KMS-11 (cell line): ENCODE results near the gene LPAR2.

Experiments used
- H2AFZ ChIP-seq: fragments of 200-600 bp; sonication (generic); 2 replicates; pipeline ENCODE4 v1.6.1; 2016; ENCODE audit warnings: antibody characterized with exemption, mixed run types, low read depth
- H3K27ac ChIP-seq: fragments of 200-600 bp; sonication (generic); 2 replicates; pipeline ENCODE4 v1.6.1; 2016; ENCODE audit warnings: mild to moderate bottlenecking, mixed run types
- H3K27me3 ChIP-seq: fragments of 200-600 bp; sonication (generic); 2 replicates; pipeline ENCODE4 v1.6.1; 2017; ENCODE audit warnings: mild to moderate bottlenecking, low read depth, mixed run types, moderate library complexity; ENCODE audit not compliant: insufficient read depth
- H3K36me3 ChIP-seq: fragments of 200-600 bp; sonication (generic); 2 replicates; pipeline ENCODE4 v1.6.1; 2017; ENCODE audit warnings: mild to moderate bottlenecking, mixed run types; ENCODE audit not compliant: insufficient read depth
- H3K4me1 ChIP-seq: fragments of 200-600 bp; sonication (generic); 2 replicates; pipeline ENCODE4 v1.6.1; 2016; ENCODE audit warnings: mild to moderate bottlenecking, low read depth, mixed run types; ENCODE audit not compliant: poor library complexity, severe bottlenecking
- H3K4me2 ChIP-seq: fragments of 200-600 bp; sonication (generic); 2 replicates; pipeline ENCODE4 v1.7.0; 2016; ENCODE audit warnings: mild to moderate bottlenecking, mixed run types
- H3K4me3 ChIP-seq: fragments of 200-600 bp; sonication (generic); IDR thresholded peaks from 2 replicates; pipeline ENCODE4 v1.6.1; 2017; ENCODE audit warnings: low read depth, low read length, mixed read lengths; ENCODE audit not compliant: insufficient read depth
- H3K79me2 ChIP-seq: fragments of 200-600 bp; sonication (generic); 2 replicates; pipeline ENCODE4 v1.6.1; 2016; ENCODE audit warnings: low read depth, mixed run types; ENCODE audit not compliant: insufficient read depth
- H3K9ac ChIP-seq: fragments of 200-600 bp; sonication (generic); 2 replicates; pipeline ENCODE4 v1.6.1; 2016; ENCODE audit warnings: mild to moderate bottlenecking, mixed run types
- H4K20me1 ChIP-seq: fragments of 200-600 bp; sonication (generic); 2 replicates; pipeline ENCODE4 v1.6.1; 2016; ENCODE audit warnings: mild to moderate bottlenecking, mixed run types; ENCODE audit not compliant: insufficient read depth
- TF ChIP-seq, protein P1 (sequence below): fragments of 200-600 bp; sonication (generic); conservative IDR thresholded peaks from 2 replicates; pipeline ENCODE4 v1.6.1; 2017; ENCODE audit warnings: low read depth, mild to moderate bottlenecking, antibody characterized with exemption, low read length, moderate library complexity, mixed read lengths

The LPAR2 gene

GRCh38 chr19:19619849-19620210 lies 8.2 kb downstream of the LPAR2 start:
- Histone ChIP-seq H3K79me2 (no peaks in the 10 kb centered on the region), H2AFZ (no peak overlapping the region), H3K9ac (no peak overlapping the region), H3K4me1 (no peaks in the 10 kb centered on the region), H3K27ac (no peak overlapping the region), H3K36me3 (no peaks in the 10 kb centered on the region), H4K20me1 (no peaks in the 10 kb centered on the region), H3K27me3 (no peaks in the 10 kb centered on the region), H3K4me2 (no peak overlapping the region), H3K4me3 (no peak overlapping the region)
- TF ChIP-seq, protein P1, sequence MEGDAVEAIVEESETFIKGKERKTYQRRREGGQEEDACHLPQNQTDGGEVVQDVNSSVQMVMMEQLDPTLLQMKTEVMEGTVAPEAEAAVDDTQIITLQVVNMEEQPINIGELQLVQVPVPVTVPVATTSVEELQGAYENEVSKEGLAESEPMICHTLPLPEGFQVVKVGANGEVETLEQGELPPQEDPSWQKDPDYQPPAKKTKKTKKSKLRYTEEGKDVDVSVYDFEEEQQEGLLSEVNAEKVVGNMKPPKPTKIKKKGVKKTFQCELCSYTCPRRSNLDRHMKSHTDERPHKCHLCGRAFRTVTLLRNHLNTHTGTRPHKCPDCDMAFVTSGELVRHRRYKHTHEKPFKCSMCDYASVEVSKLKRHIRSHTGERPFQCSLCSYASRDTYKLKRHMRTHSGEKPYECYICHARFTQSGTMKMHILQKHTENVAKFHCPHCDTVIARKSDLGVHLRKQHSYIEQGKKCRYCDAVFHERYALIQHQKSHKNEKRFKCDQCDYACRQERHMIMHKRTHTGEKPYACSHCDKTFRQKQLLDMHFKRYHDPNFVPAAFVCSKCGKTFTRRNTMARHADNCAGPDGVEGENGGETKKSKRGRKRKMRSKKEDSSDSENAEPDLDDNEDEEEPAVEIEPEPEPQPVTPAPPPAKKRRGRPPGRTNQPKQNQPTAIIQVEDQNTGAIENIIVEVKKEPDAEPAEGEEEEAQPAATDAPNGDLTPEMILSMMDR = no peak

DNA sequence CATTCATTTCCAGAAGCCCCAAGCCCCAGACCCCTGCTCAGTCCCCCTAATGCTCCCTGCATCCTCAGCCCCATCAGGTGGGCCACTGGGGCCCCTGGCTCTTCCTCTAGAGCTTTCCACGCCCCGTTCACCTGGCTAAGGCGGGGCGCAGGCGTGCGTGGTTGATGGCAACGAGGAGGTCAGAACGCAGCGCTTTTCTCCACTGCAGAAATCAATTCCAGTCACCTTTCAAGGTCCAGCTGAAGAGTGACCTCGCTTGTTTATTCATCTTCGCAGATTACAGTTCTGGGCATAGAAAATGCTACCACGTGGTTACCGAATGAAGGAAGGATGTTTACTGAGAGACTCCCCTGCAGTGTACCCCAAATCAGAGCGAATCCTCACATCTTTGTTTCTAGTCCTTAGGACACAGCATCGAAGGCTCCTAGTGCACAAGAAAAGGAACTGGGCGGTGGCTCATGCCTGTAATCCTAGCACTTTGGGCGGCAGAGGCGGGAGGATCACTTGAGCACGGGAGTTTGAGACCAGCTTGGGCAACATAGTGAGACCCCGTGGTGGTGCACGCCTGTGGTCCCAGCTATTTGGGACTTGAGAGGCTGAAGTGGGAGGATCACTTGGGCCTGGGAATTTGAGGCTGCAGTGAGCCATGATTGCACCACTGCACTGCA lies 8.7 kb downstream of the LPAR2 start:
- TF ChIP-seq, protein P1 = no peak
- no peak overlapping the region for H2AFZ ChIP-seq
- H3K9ac ChIP-seq = no peak overlapping the region

GRCh38 chr19:19618219-19619051 lies 9.6 kb downstream of the LPAR2 start, which contains the start of gene PBX4:
Gene PBX4, minus strand, starts transcription at chr19:19618687. Its CDS starts 58 bp downstream, at chr19:19618629.
- H3K4me2 ChIP-seq = no peak within 1 kb of the TSS
- H2AFZ ChIP-seq = no peak within 1 kb of the TSS; the same call in 1 of the 2 replicates
- no peaks in the 10 kb centered on the region for H3K79me2 ChIP-seq
- H3K9ac ChIP-seq = no peak within 1 kb of the TSS
- no peaks in the 10 kb centered on the region for H3K36me3 ChIP-seq
- no peaks in the 10 kb centered on the region for H3K27me3 ChIP-seq
- no peak within 1 kb of the TSS for H3K27ac ChIP-seq
- no peak within 1 kb of the TSS for H3K4me3 ChIP-seq
- H3K4me1 ChIP-seq = no peaks in the 10 kb centered on the region
- H4K20me1 ChIP-seq = no peaks in the 10 kb centered on the region
- TF ChIP-seq, protein P1 = no peak

More for the DNA sequence above, 8.7 kb downstream of the LPAR2 start:
- no peaks in the 10 kb centered on the region for H4K20me1 ChIP-seq
- H3K27me3 ChIP-seq = no peaks in the 10 kb centered on the region
- no peaks in the 10 kb centered on the region for H3K79me2 ChIP-seq
- H3K4me1 ChIP-seq = no peaks in the 10 kb centered on the region
- H3K27ac ChIP-seq = no peak overlapping the region
- H3K4me2 ChIP-seq = no peak overlapping the region
- no peak overlapping the region for H3K4me3 ChIP-seq
- no peaks in the 10 kb centered on the region for H3K36me3 ChIP-seq

GRCh38 chr19:19615086-19615485 lies 12.9 kb downstream of the LPAR2 start:
- Histone ChIP-seq H3K4me1 (no peaks in the 10 kb centered on the region), H4K20me1 (no peaks in the 10 kb centered on the region), H3K27ac (no peak overlapping the region), H3K27me3 (no peaks in the 10 kb centered on the region), H3K36me3 (no peaks in the 10 kb centered on the region), H3K79me2 (no peaks in the 10 kb centered on the region), H3K4me3 (no peak overlapping the region), H3K4me2 (no peak overlapping the region), H2AFZ (no peak overlapping the region), H3K9ac (no peak overlapping the region)
- TF ChIP-seq, protein P1 = no peak
